HCT116 (cell line): ENCODE results near the gene ARHGEF37. TPM values are rescaled to one million over a fixed set of nuclear protein-coding genes. Genes with fewer than 3 reads are reported as not detected.

ENCODE experiments used
- ATAC-seq: fragments of 200-7000 bp; cut with Tn5 transposase; 2 replicates; pipeline ENCODE4 v1.9.1; 2020; ENCODE audit warnings: mild to moderate bottlenecking, moderate library complexity
- BruUV-seq: library from RNA; stranded (reverse); fragments of 400-500 nt; replicated peaks from 2 replicates; lab custom pipeline; 2021; lab: Mats Ljungman, UMichigan
- CTCF ChIA-PET: fragments of 300-600 bp; sonication (Branson Sonifier 250); formaldehyde crosslinking; loops from one replicate; lab custom pipeline; 2021; ENCODE audit warnings: antibody characterized with exemption; lab: Charles Lee
- POLR2A ChIA-PET: fragments of 300-600, 350-600 bp; sonication (Branson Sonifier 250); formaldehyde crosslinking; loops from one replicate; lab custom pipeline; 2021; ENCODE audit warnings: antibody characterized with exemption; lab: Charles Lee
- RAD21 ChIA-PET, 2 experiments: fragments of 300-600 bp; sonication (Branson Sonifier 250); formaldehyde crosslinking; loops; one replicate each; lab custom pipeline; 2023; ENCODE audit warnings: low total read pairs in 2 of 2; ENCODE audit not compliant: uncharacterized antibody in 2 of 2, unreplicated experiment in 2 of 2, low non-redundant PET in 1 of 2; lab: Charles Lee
- DNase-seq: peaks from one replicate; pipeline ENCODE4 v3.0.0-alpha.2; 2010; ENCODE audit warnings: low read depth, low spot score
- H2AFZ ChIP-seq: fragments of 200-600 bp; shearing (Covaris generic), sonication (generic); 2 replicates; pipeline ENCODE4 v1.6.1; 2017; ENCODE audit warnings: low read depth, mixed run types, mixed read lengths, antibody characterized with exemption, low read length; ENCODE audit not compliant: poor library complexity, severe bottlenecking
- H3K27ac ChIP-seq: 2 replicates; pipeline ENCODE4 v1.5.1; 2012; ENCODE audit warnings: low read depth, low read length
- H3K27me3 ChIP-seq: fragments of 200-600 bp; sonication (generic); 2 replicates; pipeline ENCODE4 v1.6.1; 2016; ENCODE audit warnings: mixed run types, low read length, mixed read lengths; ENCODE audit not compliant: insufficient read depth
- H3K36me3 ChIP-seq, 2 experiments: fragments of 200-500 bp in 1 of 2; fragments of 200-600 bp in 1 of 2; sonication (Bioruptor generic) in 1 of 2; sonication (generic) in 1 of 2; 2 replicates each; pipeline versions ENCODE4 v1.5.1 to v1.6.1; 2014 to 2016; ENCODE audit warnings: low read length in 2 of 2, inconsistent platforms in 1 of 2, mixed read lengths in 1 of 2, mixed run types in 1 of 2; ENCODE audit not compliant: insufficient read depth in 2 of 2, control insufficient read depth in 1 of 2
- H3K4me1 ChIP-seq, 2 experiments: fragments of 200-600 bp in 1 of 2; sonication (generic) in 1 of 2; 2 replicates each; pipeline versions ENCODE4 v1.5.1 to v1.6.1; 2012 to 2017; ENCODE audit warnings: low read length in 2 of 2, inconsistent platforms in 1 of 2, mild to moderate bottlenecking in 1 of 2, mixed read lengths in 1 of 2, mixed run types in 1 of 2, moderate library complexity in 1 of 2; ENCODE audit not compliant: insufficient read depth in 2 of 2, control insufficient read depth in 1 of 2
- H3K4me2 ChIP-seq: fragments of 200-600 bp; sonication (generic); 2 replicates; pipeline ENCODE4 v1.6.1; 2017; ENCODE audit warnings: mixed run types, low read length, mixed read lengths
- H3K4me3 ChIP-seq, 2 experiments: fragments of 200-600 bp in 1 of 2; sonication (generic) in 1 of 2; replicated peaks in 1 of 2; 2 replicates each; pipeline ENCODE4 v1.5.1; 2011 to 2016; ENCODE audit warnings: low read length in 2 of 2, control low read depth in 1 of 2, low read depth in 1 of 2, mild to moderate bottlenecking in 1 of 2, mixed read lengths in 1 of 2, mixed run types in 1 of 2
- H3K79me2 ChIP-seq: fragments of 200-600 bp; sonication (generic); 2 replicates; pipeline ENCODE4 v1.6.1; 2017; ENCODE audit warnings: mild to moderate bottlenecking, mixed run types, low read length, moderate library complexity, mixed read lengths; ENCODE audit not compliant: insufficient read depth
- H3K9ac ChIP-seq: fragments of 200-600 bp; sonication (generic); 2 replicates; pipeline ENCODE4 v1.6.1; 2016; ENCODE audit warnings: low read length, mixed read lengths
- H3K9me2 ChIP-seq: fragments of 200-600 bp; sonication (generic), shearing (Covaris generic); 2 replicates; pipeline ENCODE4 v1.6.1; 2017; ENCODE audit warnings: mixed run types, mild to moderate bottlenecking, moderate library complexity; ENCODE audit not compliant: insufficient read depth
- H3K9me3 ChIP-seq, 2 experiments: fragments of 200-500 bp in 1 of 2; fragments of 200-600 bp in 1 of 2; sonication (Bioruptor generic) in 1 of 2; sonication (generic) in 1 of 2; 2 replicates each; pipeline ENCODE4 v1.6.1; 2014 to 2017; ENCODE audit warnings: low read length in 2 of 2, mixed read lengths in 2 of 2, inconsistent platforms in 1 of 2, low read depth in 1 of 2, mild to moderate bottlenecking in 1 of 2, mixed run types in 1 of 2, moderate library complexity in 1 of 2; ENCODE audit not compliant: control insufficient read depth in 1 of 2, insufficient read depth in 1 of 2
- H4K20me1 ChIP-seq: fragments of 200-600 bp; sonication (generic), shearing (Covaris generic); 2 replicates; pipeline ENCODE4 v1.6.1; 2017; ENCODE audit warnings: mixed run types, mild to moderate bottlenecking, moderate library complexity; ENCODE audit not compliant: insufficient read depth
- EGR1 ChIP-seq: IDR thresholded peaks from 2 replicates; pipeline ENCODE4 v1.6.1; 2012; ENCODE audit warnings: low read depth
- ELF1 ChIP-seq: IDR thresholded peaks from 2 replicates; pipeline ENCODE4 v1.6.1; 2012; ENCODE audit warnings: low read depth, borderline replicate concordance
- EZH2phosphoT487 ChIP-seq: fragments of 200-600 bp; IDR thresholded peaks from 2 replicates; pipeline ENCODE4 v1.6.1; 2018; ENCODE audit warnings: antibody characterized with exemption, borderline replicate concordance
- JUND ChIP-seq: IDR thresholded peaks from 2 replicates; pipeline ENCODE4 v1.6.1; 2012
- POLR2A ChIP-seq: IDR thresholded peaks from 2 replicates; pipeline ENCODE4 v1.7.0; 2011; ENCODE audit warnings: borderline replicate concordance; ENCODE audit not compliant: insufficient read depth, insufficient read length; ENCODE audit errors: extremely low read depth
- POLR2AphosphoS5 ChIP-seq: IDR thresholded peaks from 2 replicates; pipeline ENCODE4 v1.6.1; 2011; ENCODE audit warnings: mild to moderate bottlenecking, low read depth, low read length, moderate library complexity
- RAD21 ChIP-seq: IDR thresholded peaks from 2 replicates; pipeline ENCODE4 v1.6.1; 2012; ENCODE audit warnings: low read depth, mild to moderate bottlenecking
- SP1 ChIP-seq: IDR thresholded peaks from 2 replicates; pipeline ENCODE4 v1.6.1; 2012; ENCODE audit warnings: low read depth
- SRF ChIP-seq: IDR thresholded peaks from 2 replicates; pipeline ENCODE4 v1.6.1; 2012; ENCODE audit warnings: low read depth
- ZNF274 ChIP-seq: fragments of 200-500 bp; sonication (Bioruptor generic); IDR thresholded peaks from 2 replicates; pipeline ENCODE4 v1.6.1; 2014; ENCODE audit warnings: mild to moderate bottlenecking, low read depth, low read length, inconsistent platforms
- intact Hi-C: fragments of 100-400 bp; cut with micrococcal nuclease; formaldehyde crosslinking; loops from 2 replicates; pipeline ENCODE4 v1.10.0; 2022
- total RNA-seq: library from RNA; stranded (reverse); gene quantifications from one replicate; pipeline ENCODE4 v1.2.1, GENCODE V29; 2021; ENCODE audit not compliant: unreplicated experiment
- TF ChIP-seq, protein P1 (sequence below): IDR thresholded peaks from 2 replicates; pipeline ENCODE4 v1.6.1; 2012
- TF ChIP-seq, protein P2 (sequence below): IDR thresholded peaks from 2 replicates; pipeline ENCODE4 v1.6.1; 2012

The ARHGEF37 gene
- total RNA-seq, 1 experiment from 2014 or later, result 7.0 TPM

DNA sequence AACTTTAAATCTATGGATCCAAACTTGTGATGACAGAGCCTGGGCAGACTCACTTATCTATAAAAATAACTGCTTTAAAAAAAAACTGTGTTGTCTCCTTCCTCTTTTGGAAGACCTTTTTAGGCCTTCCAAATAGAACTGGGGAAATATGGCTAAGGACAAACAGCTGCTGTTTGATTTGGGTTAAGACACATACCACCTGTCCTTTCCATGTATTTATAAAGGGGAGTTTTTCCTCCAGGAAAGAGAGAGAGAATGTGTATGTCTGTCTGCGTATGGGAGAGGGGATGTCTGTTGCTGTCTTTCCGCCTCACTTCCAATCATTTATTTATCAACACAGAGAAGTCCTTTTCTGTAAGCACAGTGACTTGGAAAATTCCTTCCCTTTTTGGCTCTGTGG, 2.8 kb downstream of the ARHGEF37 start (continued):
- TF ChIP-seq RAD21 (no peak), ELF1 (no peak), EZH2phosphoT487 (no peak), SRF (no peak), JUND (no peak)
- TF ChIP-seq, protein P1, sequence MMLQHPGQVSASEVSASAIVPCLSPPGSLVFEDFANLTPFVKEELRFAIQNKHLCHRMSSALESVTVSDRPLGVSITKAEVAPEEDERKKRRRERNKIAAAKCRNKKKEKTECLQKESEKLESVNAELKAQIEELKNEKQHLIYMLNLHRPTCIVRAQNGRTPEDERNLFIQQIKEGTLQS, result no peak

DNA sequence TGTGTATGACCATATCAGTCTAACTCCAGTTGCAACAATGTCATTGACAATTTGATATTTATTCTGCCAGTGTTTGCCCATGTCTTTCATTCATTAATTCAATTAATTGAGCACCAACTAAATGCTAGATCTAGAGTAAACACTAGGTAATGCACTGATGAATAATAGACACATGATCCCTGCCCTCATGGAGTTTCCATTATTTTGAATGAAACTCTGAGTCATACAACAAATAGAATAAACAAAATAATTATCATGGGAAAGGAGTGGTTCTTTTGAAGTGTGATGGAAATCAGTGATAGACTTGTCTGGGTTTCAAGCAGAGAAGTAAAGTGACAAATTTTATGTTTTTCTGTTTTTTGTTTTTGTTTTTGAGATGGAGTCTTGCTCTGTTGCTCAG, 4.6 kb downstream of the ARHGEF37 start:
- peaks cover 9 to 30% of the 10 kb centered on the region in 2 experiments for H3K4me1 ChIP-seq
- H2AFZ ChIP-seq, result no peak overlapping the region
- H3K27me3 ChIP-seq, result no peaks in the 10 kb centered on the region
- ATAC-seq, result no peak
- H3K9me2 ChIP-seq, result no peaks in the 10 kb centered on the region
- H3K36me3 ChIP-seq, result no peaks in the 10 kb centered on the region
- intact Hi-C loops, result no loop called here
- no peaks in the 10 kb centered on the region for H3K9me3 ChIP-seq
- ChIA-PET CTCF (no interaction called here), POLR2A (no interaction called here), RAD21 (no interaction called here)
- no peak for DNase-seq
- H3K79me2 ChIP-seq, result no peaks in the 10 kb centered on the region
- H3K4me3 ChIP-seq, result no peak overlapping the region
- H4K20me1 ChIP-seq, result no peaks in the 10 kb centered on the region
- no peak overlapping the region for H3K9ac ChIP-seq
- H3K27ac ChIP-seq, result no peak overlapping the region
- no TSS peak for BruUV-seq
- H3K4me2 ChIP-seq, result no peak overlapping the region
- peak; percentile 10; the same call in 1 of the 2 replicates for TF ChIP-seq SP1
- TF ChIP-seq, protein P2, sequence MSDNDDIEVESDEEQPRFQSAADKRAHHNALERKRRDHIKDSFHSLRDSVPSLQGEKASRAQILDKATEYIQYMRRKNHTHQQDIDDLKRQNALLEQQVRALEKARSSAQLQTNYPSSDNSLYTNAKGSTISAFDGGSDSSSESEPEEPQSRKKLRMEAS, result 0 out of 2 replicates have a peak, but pooled peaks have one; percentile 4
- no peak for TF ChIP-seq POLR2AphosphoS5
- no peak for TF ChIP-seq SRF
- no peak for TF ChIP-seq EGR1
- TF ChIP-seq ZNF274, result no peak
- no peak for TF ChIP-seq POLR2A
